HG03342 (cell line): ENCODE results near the gene RASL10B.

ENCODE experiments used
- ATAC-seq: cut with Tn5 transposase; IDR thresholded peaks from one replicate; pipeline ENCODE4 v1.9.1; 2021; ENCODE audit warnings: mild to moderate bottlenecking, moderate library complexity; ENCODE audit not compliant: unreplicated experiment

Gene RASL10B

DNA sequence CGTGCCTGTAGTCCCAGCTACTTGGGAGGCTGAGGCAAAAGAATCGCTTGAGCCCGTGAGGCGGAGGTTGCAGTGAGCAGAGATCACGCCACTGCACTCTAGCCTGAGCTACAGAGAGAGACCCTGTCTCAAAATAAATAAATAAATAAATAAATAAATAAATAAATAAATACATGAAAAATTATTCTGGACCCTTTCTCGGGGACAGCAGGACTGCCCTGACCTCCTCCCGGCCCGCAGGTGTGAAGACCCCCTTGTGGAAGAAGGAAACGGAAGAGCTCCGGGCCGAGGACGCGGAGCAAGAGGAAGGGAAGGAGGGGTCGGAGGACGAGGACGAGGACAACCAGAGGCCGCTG lies 32.3 kb downstream of the RASL10B start:
- no peak for ATAC-seq

DNA sequence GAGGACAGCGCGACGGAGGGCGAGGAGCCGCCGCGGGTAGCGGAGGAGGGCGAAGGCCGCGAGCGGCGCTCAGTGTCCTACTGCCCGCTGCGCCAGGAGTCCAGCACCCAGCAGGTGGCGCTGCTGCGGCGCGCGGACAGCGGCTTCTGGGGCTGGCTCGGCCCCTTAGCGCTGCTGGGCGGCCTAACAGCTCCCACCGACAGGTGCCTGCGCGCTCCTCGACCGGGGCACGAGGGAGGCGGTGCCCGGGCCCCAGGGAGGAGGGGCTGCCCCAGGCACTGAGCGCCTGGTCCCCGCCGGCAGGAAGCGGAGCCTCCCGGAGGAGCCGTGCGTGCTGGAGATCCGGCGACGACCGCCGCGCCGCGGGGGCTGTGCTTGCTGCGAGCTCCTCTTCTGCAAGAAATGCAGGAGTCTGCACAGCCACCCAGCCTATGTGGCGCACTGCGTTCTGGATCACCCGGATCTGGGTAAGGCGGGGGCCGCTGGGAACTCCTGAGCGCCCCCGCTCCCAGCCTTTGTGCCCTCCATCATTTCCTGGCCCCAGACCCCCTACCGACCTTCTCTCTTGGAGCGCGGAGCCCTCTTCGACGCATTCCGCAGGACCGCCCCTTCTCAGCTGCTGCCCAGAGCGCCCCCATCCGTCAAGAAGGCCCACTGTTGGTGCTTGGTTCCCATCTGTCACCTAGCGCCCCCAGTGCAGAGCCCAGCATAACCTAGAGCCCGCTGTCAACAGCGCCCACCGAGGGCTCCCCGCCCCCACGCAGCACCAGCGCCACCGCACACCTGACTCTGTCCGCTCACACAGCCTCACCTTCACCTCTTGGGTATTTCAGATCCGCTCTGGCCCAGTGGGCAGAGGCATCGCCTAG lies 32.9 kb downstream of the RASL10B start:
- ATAC-seq, result peak; percentile 89

DNA sequence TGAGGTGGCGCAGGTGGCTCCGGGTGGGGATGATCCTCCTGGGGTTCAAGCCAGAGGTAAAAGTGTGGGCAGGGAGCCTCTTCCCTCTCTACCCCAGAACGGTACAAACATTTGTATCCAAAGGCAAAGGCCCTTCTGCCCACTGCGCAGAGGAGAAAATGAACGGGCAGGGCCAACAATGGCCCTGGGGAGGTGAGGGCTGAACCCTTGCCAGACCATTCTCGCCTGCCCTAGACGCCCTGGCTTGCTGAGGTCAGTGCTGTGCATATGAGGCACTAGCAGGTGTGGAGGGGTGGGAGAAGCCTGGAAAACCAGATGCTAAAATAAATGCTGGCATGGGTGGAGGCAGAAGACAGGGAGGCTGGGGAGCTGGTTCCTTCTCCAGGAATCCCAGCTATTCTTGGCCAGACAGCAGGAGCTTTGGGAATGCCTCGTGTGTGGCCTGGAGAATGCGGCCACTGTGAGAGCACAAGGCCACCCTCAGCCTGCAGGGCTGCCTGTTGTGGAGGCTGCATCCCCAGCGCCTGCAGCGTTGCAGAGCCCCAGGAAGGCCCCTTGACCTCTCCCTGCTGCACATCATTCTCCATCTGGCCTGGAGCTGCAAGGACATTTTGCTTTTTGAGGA lies 33.8 kb downstream of the RASL10B start:
- ATAC-seq, result no peak

DNA sequence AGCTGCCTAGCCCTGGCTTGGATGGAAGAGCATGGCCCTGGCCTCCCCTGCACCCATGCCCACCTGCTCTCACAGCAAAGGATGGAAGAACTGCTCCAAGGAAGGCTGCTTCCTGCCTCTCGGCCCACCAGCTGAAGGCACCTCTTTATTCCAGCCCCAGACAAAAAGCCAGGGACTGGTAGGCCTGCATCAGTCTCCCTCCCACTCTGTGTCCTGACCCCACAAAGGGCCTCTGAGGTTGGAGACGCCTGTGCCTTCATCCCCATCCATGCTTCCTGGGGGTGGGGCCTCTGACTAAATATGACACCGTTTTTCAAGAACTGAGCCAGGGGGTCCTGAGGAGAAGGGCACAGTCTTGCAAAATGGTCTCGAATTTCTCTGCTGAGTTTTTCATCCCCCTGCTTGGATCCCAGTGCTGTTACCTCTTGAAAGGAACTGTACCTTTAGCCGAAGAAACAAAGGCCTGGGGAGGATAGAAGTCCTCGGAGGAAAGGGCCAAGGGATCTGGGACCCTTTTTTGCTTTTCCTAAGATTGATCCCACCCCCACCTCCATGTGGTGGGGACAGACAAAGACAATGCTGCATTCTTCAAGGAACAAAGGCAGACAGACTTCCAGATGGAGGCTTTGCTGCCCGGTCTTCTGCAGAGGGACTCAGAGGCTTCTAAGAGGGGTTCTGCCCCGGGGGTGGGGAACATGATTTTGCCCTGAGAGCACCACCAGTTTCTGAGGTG lies 34.5 kb downstream of the RASL10B start:
- ATAC-seq, result no peak

DNA sequence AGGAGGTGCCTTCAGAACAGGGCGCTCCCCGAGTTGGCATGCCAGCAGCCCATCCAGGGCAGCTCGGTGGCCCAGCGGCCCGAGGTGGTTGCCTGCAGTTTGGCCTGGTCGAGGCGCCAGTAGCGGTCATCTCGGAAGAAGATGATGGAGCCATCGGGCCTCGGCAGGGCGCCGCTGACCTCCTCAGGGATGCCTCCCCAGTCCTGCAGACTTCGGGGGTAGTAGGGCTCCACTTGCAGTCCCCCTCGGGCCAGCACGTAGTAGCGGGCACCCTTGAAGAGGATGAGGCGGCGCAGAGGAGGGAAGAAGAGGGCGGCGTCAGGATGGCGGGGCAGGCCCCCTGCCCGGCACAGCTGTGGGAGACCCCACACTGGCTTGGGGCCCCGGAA lies 35.0 kb downstream of the RASL10B start:
- ATAC-seq, result no peak

DNA sequence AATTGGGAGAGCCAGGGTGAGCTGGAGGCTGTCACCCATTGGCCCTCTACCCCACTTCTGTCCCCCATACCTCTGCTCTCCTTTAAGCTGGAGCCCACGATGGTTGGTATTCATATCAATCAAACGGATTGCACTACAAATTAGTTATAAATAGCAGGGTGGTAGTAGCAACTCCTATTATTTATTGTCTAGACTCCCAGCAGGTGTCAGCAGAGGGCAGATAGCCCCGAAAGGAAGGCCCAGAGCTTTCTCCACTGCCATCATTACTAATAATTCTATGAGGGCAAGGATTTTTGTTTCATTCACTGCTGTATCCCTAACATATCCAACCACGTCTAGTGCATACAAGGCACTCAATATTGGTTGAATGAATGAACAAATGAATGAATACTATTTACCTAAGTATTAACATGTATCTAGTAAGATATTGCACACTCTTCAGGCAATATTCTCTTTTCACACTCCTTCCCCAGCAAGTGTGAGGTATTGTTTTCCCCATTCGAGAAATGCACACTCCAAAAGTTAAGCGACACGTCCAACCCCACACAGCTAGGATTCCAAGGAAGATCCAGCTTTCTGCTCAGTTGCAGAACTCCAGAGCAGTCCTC lies 35.6 kb downstream of the RASL10B start:
- no peak for ATAC-seq

DNA sequence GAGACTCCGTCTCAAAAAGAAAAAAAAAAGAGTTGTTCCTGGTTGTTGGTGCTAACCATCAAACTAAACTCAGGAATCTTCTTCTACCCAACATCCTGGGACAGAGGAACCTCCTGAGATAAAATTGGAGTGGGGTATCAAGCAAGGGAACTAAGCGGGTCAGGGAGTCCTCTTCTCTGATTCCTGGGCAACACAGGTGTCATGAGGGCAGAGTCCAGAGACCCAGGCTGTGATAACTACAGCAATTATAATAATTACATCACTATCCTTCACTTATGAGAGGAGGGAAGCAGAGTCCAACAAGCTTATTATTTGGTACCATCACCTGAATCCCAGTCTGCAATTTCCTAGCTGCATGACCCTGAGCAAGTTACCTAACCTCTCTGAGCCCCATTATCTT lies 37.4 kb downstream of the RASL10B start:
- ATAC-seq, result no peak

DNA sequence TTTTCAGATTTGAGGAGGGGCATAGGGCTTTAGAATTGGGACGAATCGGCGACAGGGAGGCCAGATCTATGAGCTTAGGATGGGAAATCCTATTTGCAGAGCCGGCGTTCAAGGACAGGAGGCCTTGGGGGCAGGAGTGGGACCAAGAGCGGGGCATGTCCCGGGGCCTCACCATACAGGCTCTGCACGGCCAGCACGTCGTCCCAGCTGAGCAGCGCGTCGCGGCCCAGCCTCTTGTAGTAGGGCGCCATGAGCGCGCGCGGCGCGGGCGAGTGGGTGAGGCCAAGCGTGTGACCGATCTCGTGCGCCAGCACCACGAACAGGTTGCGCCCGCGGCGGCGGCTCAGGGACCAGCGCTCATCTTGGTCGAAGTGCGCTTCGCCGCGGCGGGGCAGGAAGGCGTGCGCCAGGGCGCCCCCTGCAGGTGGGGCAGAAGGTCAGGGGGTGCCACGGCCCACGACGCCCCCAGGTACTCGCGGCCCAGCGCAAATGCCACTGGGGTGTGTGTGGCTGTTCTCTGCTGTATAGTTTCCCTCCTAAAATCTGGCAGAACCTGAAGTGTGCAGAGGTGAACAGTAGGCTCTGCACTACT lies 38.6 kb downstream of the RASL10B start:
- no peak for ATAC-seq

DNA sequence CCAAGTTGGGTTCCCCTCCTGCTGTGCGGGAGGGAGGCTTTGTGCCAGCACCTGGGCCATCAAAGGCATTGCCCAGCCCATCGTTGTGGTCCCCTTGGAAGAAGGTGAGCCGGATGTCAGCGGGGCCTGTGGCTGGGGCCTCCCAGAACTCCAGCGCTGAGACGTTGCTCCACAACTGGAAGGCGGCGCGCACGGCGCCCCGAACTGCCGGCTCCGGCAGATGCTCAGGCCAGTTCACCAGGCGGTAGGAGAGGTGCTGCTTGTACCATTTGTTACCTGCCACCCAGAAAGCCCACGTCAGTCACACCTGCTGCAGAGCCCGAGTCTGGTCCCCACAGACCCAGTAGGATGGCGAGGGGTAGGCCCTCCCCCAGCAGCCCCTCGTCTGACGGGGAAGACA lies 41.7 kb downstream of the RASL10B start:
- ATAC-seq, result no peak

DNA sequence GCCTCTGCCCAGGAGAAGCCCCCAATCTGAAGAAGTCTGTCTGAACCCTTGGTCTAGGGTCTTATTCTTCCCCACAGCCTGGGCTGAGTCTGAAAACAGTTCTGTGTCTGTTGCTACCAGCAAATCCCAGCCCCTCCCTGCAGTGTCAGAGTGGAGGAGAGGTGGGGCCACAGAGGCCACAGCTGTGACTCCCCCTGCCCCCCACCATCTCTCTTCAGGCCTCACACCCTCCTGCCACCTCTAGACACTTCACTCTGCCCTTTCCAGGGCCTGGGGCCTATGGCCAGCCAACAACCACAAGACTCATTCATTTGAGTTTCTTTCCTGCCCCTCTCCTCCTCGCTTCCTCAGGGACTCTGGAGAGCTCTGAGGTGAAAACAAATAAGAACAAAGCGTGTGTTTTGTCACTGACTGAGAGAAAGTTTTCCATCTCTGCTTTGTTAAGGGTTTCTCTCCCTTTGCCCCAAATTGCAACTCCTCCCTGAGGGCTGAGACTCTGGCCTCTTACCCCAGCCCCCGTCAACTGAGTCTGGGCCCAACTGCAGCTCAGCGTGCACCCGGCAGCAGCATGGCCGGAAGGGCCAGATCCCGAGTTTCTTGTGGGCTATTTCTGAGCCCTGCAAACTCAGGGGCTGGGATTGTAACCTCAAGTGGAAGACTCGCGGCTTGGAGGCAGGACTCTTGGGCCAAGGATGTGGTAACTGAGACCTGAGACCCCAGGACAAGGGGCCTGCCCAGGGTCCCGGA lies 42.4 kb downstream of the RASL10B start:
- ATAC-seq, result no peak

DNA sequence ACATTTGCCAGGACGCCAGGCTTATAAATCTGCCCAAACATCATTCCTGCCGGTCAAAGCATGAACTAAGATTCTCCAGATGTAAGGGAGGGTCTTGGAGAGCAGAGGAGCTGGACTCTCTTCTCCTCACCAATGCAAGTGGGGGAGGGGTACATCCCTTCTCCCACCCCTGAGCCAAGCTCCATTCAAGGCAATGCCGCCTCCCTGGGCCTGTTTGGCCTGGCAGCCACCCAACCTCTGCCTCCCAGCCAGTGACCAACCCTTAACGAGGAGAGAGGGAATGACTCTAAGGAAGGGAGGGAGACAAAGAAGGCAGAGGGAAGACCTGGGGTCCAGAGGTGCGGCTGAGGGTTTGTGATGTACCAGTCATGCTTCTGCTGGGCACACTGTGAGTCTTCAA lies 43.1 kb downstream of the RASL10B start:
- ATAC-seq, result no peak

DNA sequence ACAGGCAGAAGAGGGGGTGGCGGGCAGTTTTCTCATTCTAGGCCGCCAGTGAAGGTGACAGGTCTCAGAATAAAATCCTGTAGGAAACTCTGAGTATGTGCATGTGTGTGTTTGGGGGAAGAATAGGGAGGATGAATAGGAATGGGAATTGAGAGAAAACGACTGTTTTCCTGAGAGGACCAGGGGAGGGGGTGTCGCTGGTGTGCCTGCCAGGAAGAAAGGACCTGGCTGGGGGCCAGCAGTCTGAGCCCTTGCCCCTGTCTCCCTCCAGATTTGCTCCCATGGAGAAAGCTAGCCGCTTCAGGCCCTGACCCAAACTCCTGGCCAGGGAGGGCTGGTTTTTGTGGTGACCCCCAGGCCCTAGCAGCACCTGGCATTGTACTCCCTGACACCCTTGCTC lies 43.6 kb downstream of the RASL10B start:
- no peak for ATAC-seq

DNA sequence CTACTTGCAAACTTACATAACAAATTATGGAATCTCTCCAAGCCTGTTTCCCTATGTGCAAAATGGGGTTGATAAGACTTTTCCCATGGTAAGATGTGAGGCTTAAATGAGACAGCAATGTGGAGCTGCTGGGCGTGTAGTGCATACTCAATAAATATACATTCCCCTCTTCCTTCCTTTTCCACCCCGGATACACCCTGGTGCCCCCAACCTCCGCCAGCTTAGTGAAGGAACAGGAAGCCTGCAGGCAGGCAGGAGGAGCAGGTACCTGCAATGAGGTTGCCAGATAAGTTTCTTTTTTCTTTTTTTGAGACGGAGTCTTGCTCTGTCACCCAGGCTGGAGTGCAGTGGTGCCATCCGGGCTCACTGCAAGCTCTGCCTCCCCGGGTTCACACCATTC lies 44.1 kb downstream of the RASL10B start:
- ATAC-seq, result no peak

DNA sequence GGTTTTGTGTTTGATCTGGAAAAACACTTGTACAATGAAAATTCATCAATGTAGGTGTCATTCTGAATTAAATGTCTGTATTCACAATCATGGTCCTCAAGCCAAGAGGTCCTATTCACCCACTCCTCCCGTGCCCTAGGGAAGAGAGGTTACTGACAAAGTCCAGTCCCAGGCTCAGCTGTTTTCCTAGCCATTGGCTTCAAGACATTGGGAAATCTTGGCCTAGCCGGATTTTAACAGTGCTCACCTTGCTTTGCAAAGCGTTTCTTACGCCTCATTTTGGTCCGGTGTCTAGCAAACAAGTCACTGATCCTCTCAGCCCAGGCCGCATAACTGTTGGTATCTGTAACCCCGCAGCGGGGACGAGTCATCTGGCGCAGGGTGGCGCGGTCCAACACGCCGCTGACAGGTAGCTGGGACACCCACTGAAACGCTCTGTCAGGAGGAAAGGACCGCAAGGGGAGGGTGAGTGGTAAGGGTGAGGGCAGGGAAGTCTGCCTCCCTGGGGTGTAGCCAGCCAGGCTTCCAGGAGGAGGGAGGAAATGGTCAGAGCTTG lies 47.3 kb downstream of the RASL10B start:
- no peak for ATAC-seq

DNA sequence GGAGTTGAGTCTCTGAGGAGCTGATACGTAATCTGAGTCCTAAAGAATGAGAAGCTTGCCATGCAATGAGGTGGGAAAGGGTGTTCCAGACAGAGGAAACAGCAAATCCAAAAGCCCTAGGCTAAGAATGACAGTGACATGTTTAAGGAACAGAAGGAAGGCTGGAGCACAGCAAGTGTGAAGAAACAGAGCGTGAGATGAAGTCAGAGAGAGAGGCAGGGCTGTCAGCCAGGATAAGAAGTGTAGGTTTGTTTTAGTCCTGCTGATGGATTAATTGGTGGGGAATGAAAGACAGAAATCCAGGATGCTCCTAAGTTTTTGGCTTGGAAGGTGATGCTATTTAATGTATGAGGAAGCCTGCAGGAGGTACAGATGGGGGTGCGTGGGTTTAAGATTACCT lies 49.5 kb downstream of the RASL10B start:
- ATAC-seq, result no peak

DNA sequence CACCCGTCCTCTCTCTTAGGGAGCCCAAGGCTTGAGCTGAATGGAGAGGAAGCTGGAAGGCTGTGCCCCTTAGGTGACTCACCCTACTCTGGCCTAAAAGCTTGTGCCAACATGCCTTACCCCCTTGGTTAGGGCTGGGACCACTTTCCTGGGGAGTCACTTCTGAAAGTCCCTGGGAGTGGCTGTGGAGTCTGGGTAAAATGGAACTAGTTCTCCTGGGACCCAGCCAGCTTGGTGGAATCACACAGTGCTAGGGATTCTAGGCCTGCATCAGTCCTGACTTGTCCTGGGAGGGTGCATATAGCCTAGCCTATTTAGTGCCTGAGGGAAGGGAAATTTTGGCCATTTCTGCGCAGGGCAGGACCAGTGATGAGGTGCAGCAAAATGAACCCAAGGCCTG lies 53.5 kb downstream of the RASL10B start:
- ATAC-seq, result no peak

DNA sequence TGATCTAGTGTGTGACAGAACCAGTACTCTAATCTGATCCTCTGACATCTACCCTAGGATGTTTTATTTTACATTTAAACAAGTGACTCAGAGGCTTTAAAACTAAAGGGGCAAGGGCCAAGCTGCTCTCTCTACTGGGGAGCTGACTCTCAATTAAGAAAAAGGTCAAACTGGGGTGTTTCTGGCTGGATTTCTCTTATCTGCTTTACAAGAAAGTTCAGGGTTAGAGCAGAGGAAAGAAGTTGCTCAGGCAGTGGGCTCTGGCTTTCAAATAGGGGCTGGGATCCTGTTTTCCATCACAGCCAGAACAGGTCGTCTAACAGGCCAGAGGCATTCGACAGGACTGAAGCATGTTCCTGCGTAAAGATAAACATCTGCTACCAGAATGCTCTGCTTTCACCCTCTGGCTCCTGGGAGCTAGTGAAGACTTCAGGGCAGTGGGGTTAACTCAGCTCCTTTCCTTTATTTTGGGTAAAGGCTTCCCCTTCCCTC lies 55.5 kb downstream of the RASL10B start:
- no peak for ATAC-seq

DNA sequence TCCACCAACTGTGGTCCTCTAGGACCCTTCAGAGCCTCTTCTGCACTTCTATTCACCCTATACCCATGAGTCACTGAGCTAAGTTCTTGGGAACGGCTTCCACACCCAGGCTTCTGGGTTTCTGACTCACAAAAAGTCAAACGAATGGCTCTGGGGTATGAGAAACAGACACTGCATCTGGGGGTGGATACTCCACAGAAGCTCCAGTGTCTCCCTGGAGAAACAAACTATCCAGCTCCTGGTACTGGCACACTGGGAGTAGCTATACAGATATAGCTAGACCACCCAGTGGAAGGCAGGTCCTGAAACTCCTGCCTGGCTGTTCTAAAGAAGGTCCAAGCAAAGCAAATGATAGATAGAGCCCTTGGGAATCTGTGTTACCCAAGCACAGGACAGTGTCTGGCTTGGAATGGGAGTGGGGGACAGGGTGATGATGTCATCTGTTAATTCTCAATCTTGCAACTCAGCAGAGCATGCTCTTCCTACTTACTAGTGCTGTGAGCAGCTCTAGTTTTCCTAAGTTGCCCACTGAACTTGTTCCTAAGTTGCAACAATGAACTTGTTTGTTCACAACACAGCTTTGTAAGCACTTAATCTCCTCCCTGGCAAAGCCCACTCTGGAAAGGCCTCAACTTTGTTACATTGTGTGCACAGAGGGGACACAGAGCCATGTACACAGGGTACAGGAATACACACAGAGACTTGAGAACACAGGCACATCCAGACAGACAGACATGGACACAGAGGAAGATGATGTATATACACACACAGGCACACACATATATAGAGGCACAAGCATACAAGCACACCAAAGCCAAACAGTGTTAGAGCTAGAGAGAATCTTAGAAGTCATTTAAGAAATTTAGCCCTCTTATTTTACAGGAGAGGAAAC lies 57.3 kb downstream of the RASL10B start:
- ATAC-seq, result no peak

DNA sequence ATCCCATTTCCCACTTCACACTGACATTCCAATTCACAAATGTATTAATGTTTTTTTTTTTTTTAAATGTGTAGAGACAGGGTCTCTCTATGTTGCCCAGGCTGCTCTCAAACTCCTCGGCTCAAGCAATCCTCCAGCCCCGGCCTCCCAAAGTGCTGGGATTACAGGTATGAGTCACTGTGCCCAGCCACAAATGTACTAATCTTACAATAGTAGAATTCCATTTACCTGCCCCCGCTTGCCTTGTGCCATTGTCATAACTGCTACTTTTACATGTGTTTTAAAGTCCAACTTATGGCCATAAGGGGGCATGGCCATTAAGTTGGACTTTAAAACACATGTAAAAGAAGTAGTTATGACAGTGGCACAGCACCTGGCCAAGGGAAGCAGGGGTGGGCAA lies 59.4 kb downstream of the RASL10B start:
- no peak for ATAC-seq
